ENCODE data around the gene ATG2B.

GRCh38 chr14:96272777-96273473 lies 90.2 kb downstream of the ATG2B start:
- TF ChIP-seq CTCF (IDR thresholded peaks at IDR 0.05; ENCODE audit: low read depth, low read length) (no peak), EZH2phosphoT487 (IDR thresholded peaks at IDR 0.05; ENCODE audit: low read depth) (no peak)
